ENCODE measurements around the gene DAB2IP. TPM values are rescaled to one million over a fixed set of nuclear protein-coding genes. Genes with fewer than 3 reads are reported as not detected.

The DAB2IP gene
- total RNA-seq, 1 experiment from 2014 or later, result 31.0 TPM

- Histone ChIP-seq H2AFZ (ENCODE audit: low read depth, low read length, poor library complexity, severe bottlenecking) (no peak overlapping the region), H3K4me2 (ENCODE audit: low read length) (peak overlapping the region; percentile 93), H3K79me2 (ENCODE audit: insufficient read depth, low read length) (peaks cover 6% of the 10 kb centered on the region; the same call in 1 of the 2 replicates), H3K36me3 (ENCODE audit: control insufficient read depth in 1 of 2, insufficient read depth in 2 of 2, low read length in 2 of 2) (no peaks in the 10 kb centered on the region), H3K27ac (ENCODE audit: low read depth, low read length) (peak overlapping the region; percentile 49; the same call in 1 of the 2 replicates), H3K4me1 (ENCODE audit: control insufficient read depth in 1 of 2, insufficient read depth in 2 of 2, low read length in 2 of 2) (peaks cover 42 to 56% of the 10 kb centered on the region in 2 experiments), H3K9ac (ENCODE audit: low read length) (peak overlapping the region; percentile 64), H3K27me3 (ENCODE audit: insufficient read depth, low read length) (no peaks in the 10 kb centered on the region), H3K4me3 (replicated peaks in 1 of 2; ENCODE audit: low read depth in 1 of 2, low read length in 2 of 2) (peak overlapping the region; percentile 59 to 65), H4K20me1 (ENCODE audit: insufficient read depth) (no peaks in the 10 kb centered on the region), H3K9me2 (ENCODE audit: insufficient read depth) (no peaks in the 10 kb centered on the region), H3K9me3 (ENCODE audit: control insufficient read depth in 1 of 2, insufficient read depth in 1 of 2, low read depth in 1 of 2, low read length in 2 of 2) (no peaks in the 10 kb centered on the region)
- DNase-seq (ENCODE audit: low read depth, low spot score), result no peak
- CTCF ChIA-PET, result interaction anchor here (1.5 to 2.4 kb wide), 2 partner anchors 9 to 34 kb away, joined by 7 to 12 read pairs; no protein-coding TSS in a partner anchor
- RAD21 ChIA-PET (ENCODE audit: low non-redundant PET in 1 of 2, low total read pairs in 2 of 2, uncharacterized antibody in 2 of 2, unreplicated experiment in 2 of 2), result no interaction called here
- TF ChIP-seq JUND (IDR thresholded peaks at IDR 0.05) (peak; percentile 33; the same call in 1 of the 2 replicates), SRF (IDR thresholded peaks at IDR 0.05; ENCODE audit: low read depth) (no peak), TCF7L2 (IDR thresholded peaks at IDR 0.05; ENCODE audit: borderline replicate concordance, extremely low read depth, insufficient read depth, insufficient read length) (peak; percentile 34), SP1 (IDR thresholded peaks at IDR 0.05; ENCODE audit: low read depth) (peak; percentile 81), ELF1 (IDR thresholded peaks at IDR 0.05; ENCODE audit: borderline replicate concordance, low read depth) (no peak)
- BruUV-seq (replicated peaks), result no TSS peak
- peak; percentile 67 for ATAC-seq
- intact Hi-C loops (cut with micrococcal nuclease), result no loop called here
- POLR2A ChIA-PET, result interaction anchor here (1.1 to 1.5 kb wide), 2 partner anchors 14 to 51 kb away, joined by 3 to 4 read pairs; no protein-coding TSS in a partner anchor
Observed at GRCh38 chr9:121650217-121651007, 1.0 kb upstream of the DAB2IP start.

GRCh38 chr9:121651008-121651294 is 483 bp upstream of the DAB2IP start:
- Histone ChIP-seq H3K9me2 (ENCODE audit: insufficient read depth) (no peaks in the 10 kb centered on the region), H3K27me3 (ENCODE audit: insufficient read depth, low read length) (no peaks in the 10 kb centered on the region), H3K27ac (ENCODE audit: low read depth, low read length) (peak overlapping the region; percentile 49; the same call in 1 of the 2 replicates), H3K4me3 (replicated peaks in 1 of 2; ENCODE audit: low read depth in 1 of 2, low read length in 2 of 2) (peak overlapping the region; percentile 59 to 65), H3K79me2 (ENCODE audit: insufficient read depth, low read length) (peaks cover 6% of the 10 kb centered on the region; the same call in 1 of the 2 replicates), H3K36me3 (ENCODE audit: control insufficient read depth in 1 of 2, insufficient read depth in 2 of 2, low read length in 2 of 2) (no peaks in the 10 kb centered on the region), H3K4me1 (ENCODE audit: control insufficient read depth in 1 of 2, insufficient read depth in 2 of 2, low read length in 2 of 2) (peaks cover 42 to 56% of the 10 kb centered on the region in 2 experiments), H4K20me1 (ENCODE audit: insufficient read depth) (no peaks in the 10 kb centered on the region), H2AFZ (ENCODE audit: low read depth, low read length, poor library complexity, severe bottlenecking) (no peak overlapping the region), H3K4me2 (ENCODE audit: low read length) (peak overlapping the region; percentile 93), H3K9ac (ENCODE audit: low read length) (peak overlapping the region; percentile 64), H3K9me3 (ENCODE audit: control insufficient read depth in 1 of 2, insufficient read depth in 1 of 2, low read depth in 1 of 2, low read length in 2 of 2) (no peaks in the 10 kb centered on the region)
- BruUV-seq (replicated peaks), result no TSS peak
- RAD21 ChIA-PET (ENCODE audit: low non-redundant PET in 1 of 2, low total read pairs in 2 of 2, uncharacterized antibody in 2 of 2, unreplicated experiment in 2 of 2), result no interaction called here
- no peak for ATAC-seq
- intact Hi-C loops (cut with micrococcal nuclease), result no loop called here
- POLR2A ChIA-PET, result no interaction called here
- DNase-seq (ENCODE audit: low read depth, low spot score), result no peak
- CTCF ChIA-PET, result interaction anchor here (1.5 to 2.4 kb wide), 2 partner anchors 10 to 33 kb away, joined by 7 to 12 read pairs; no protein-coding TSS in a partner anchor
- TF ChIP-seq ZFX (IDR thresholded peaks at IDR 0.05) (no peak), ZNF274 (IDR thresholded peaks at IDR 0.05; ENCODE audit: low read depth, low read length) (no peak), POLR2A (IDR thresholded peaks at IDR 0.05; ENCODE audit: borderline replicate concordance, extremely low read depth, insufficient read depth, insufficient read length) (no peak), FOSL1 (IDR thresholded peaks at IDR 0.05; ENCODE audit: low read depth) (no peak), POLR2AphosphoS5 (IDR thresholded peaks at IDR 0.05; ENCODE audit: low read depth, low read length) (no peak), EZH2phosphoT487 (IDR thresholded peaks at IDR 0.05; ENCODE audit: borderline replicate concordance) (no peak), SRF (IDR thresholded peaks at IDR 0.05; ENCODE audit: low read depth) (no peak), EGR1 (IDR thresholded peaks at IDR 0.05; ENCODE audit: low read depth) (no peak), SP1 (IDR thresholded peaks at IDR 0.05; ENCODE audit: low read depth) (no peak), TCF7L2 (IDR thresholded peaks at IDR 0.05; ENCODE audit: borderline replicate concordance, extremely low read depth, insufficient read depth, insufficient read length) (no peak), JUND (IDR thresholded peaks at IDR 0.05) (no peak), SIN3A (IDR thresholded peaks at IDR 0.05; ENCODE audit: low read depth) (no peak)
- TF ChIP-seq, protein P1, sequence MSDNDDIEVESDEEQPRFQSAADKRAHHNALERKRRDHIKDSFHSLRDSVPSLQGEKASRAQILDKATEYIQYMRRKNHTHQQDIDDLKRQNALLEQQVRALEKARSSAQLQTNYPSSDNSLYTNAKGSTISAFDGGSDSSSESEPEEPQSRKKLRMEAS (IDR thresholded peaks at IDR 0.05), result no peak
- TF ChIP-seq, protein P2, sequence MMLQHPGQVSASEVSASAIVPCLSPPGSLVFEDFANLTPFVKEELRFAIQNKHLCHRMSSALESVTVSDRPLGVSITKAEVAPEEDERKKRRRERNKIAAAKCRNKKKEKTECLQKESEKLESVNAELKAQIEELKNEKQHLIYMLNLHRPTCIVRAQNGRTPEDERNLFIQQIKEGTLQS (IDR thresholded peaks at IDR 0.05), result no peak
- TF ChIP-seq, protein P3, sequence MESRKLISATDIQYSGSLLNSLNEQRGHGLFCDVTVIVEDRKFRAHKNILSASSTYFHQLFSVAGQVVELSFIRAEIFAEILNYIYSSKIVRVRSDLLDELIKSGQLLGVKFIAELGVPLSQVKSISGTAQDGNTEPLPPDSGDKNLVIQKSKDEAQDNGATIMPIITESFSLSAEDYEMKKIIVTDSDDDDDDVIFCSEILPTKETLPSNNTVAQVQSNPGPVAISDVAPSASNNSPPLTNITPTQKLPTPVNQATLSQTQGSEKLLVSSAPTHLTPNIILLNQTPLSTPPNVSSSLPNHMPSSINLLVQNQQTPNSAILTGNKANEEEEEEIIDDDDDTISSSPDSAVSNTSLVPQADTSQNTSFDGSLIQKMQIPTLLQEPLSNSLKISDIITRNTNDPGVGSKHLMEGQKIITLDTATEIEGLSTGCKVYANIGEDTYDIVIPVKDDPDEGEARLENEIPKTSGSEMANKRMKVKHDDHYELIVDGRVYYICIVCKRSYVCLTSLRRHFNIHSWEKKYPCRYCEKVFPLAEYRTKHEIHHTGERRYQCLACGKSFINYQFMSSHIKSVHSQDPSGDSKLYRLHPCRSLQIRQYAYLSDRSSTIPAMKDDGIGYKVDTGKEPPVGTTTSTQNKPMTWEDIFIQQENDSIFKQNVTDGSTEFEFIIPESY (IDR thresholded peaks at IDR 0.05; ENCODE audit: extremely low read depth, insufficient replicate concordance, low read length), result no peak

Measured in HCT116 (cell line).